Kidney (tissue), 14 donors: ENCODE measurements around the gene HOXD1. TPM values are rescaled to one million over a fixed set of nuclear protein-coding genes. Genes with fewer than 3 reads are reported as not detected.

Experiments used
- DNase-seq, 5 donors: peaks; one replicate each; pipeline ENCODE4 v3.0.0-alpha.2; 2013 to 2020
- FAIRE-seq: peaks from 2 replicates; lab custom pipeline; 2012; peaks lifted over from hg19 to GRCh38; lab: Jason Lieb, UNC
- H3K27ac ChIP-seq, 2 donors: one replicate each; pipeline ENCODE4 v1.7.0; 2013; ENCODE audit warnings: low read depth in 2 of 2, low read length in 2 of 2, inconsistent platforms in 1 of 2
- H3K27me3 ChIP-seq: one replicate; pipeline ENCODE4 v1.7.1; 2013; ENCODE audit warnings: low read length, inconsistent platforms; ENCODE audit not compliant: control insufficient read depth, insufficient read depth
- H3K36me3 ChIP-seq, 3 donors: one replicate each; pipeline versions ENCODE4 v1.7.0 to v1.7.1; 2013; ENCODE audit warnings: low read length in 3 of 3, control low read depth in 1 of 3, inconsistent platforms in 1 of 3; ENCODE audit not compliant: insufficient read depth in 3 of 3, control insufficient read depth in 2 of 3
- H3K4me1 ChIP-seq, 3 donors: one replicate each; pipeline versions ENCODE4 v1.7.0 to v1.7.1; 2013; ENCODE audit warnings: low read length in 3 of 3, inconsistent platforms in 1 of 3, low read depth in 1 of 3; ENCODE audit not compliant: control insufficient read depth in 2 of 3, insufficient read depth in 2 of 3
- H3K4me3 ChIP-seq, 3 donors: one replicate each; pipeline versions ENCODE4 v1.7.0 to v1.8.1; 2013; ENCODE audit warnings: low read length in 3 of 3, control low read depth in 1 of 3, inconsistent platforms in 1 of 3
- H3K9ac ChIP-seq, 3 donors: one replicate each; pipeline versions ENCODE4 v1.7.0 to v1.7.1; 2013; ENCODE audit warnings: low read length in 3 of 3, control low read depth in 1 of 3, inconsistent platforms in 1 of 3
- H3K9me3 ChIP-seq, 3 donors: one replicate each; pipeline versions ENCODE4 v1.7.0 to v1.7.1; 2013; ENCODE audit warnings: low read length in 3 of 3, control low read depth in 1 of 3, inconsistent platforms in 1 of 3; ENCODE audit not compliant: control insufficient read depth in 2 of 3, insufficient read depth in 1 of 3
- intact Hi-C: fragments of 100-400 bp; cut with DNase I; formaldehyde crosslinking; loops from one replicate; pipeline ENCODE4 v1.11.1; 2022
- polyA plus RNA-seq: library from polyadenylated mRNA; stranded (reverse); fragments of 350-450 nt; fragmentation: Illumina TruSeq; extraction: RNeasy Lipid Tissue Mini Kit (QIAGEN cat#74804); gene quantifications from one replicate; pipeline ENCODE4 v1.2.3, GENCODE V29; 2014; ENCODE audit warnings: low read depth, low replicate concordance; ENCODE audit not compliant: insufficient read depth
- total RNA-seq: library from RNA; stranded (reverse); fragmentation: NEBNext Ultra II Directional; extraction: Animal tissue kit (Norgen Biotek cat#: 25700); gene quantifications from one replicate; pipeline ENCODE4 v1.2.1, GENCODE V29; 2021
- TF ChIP-seq, protein P1 (sequence below): IDR thresholded peaks from 3 replicates; pipeline ENCODE4 v1.5.1; 2012; ENCODE audit warnings: mild to moderate bottlenecking, moderate library complexity, borderline replicate concordance; ENCODE audit not compliant: insufficient read depth; ENCODE audit errors: extremely low read depth
- donor health status: control.
- donor health status: control.
- donor health status: control.
- donor health status: control.
- donor health status: control.
- donor health status: DM: yes; HTN: yes; CAD: no.
- donor health status: Normal renal cell carcinoma (clear cell type).

HOXD1 gene
- total and polyA plus RNA-seq, 2 donors from 2014 or later: 4.3 to 11.3 TPM

DNA sequence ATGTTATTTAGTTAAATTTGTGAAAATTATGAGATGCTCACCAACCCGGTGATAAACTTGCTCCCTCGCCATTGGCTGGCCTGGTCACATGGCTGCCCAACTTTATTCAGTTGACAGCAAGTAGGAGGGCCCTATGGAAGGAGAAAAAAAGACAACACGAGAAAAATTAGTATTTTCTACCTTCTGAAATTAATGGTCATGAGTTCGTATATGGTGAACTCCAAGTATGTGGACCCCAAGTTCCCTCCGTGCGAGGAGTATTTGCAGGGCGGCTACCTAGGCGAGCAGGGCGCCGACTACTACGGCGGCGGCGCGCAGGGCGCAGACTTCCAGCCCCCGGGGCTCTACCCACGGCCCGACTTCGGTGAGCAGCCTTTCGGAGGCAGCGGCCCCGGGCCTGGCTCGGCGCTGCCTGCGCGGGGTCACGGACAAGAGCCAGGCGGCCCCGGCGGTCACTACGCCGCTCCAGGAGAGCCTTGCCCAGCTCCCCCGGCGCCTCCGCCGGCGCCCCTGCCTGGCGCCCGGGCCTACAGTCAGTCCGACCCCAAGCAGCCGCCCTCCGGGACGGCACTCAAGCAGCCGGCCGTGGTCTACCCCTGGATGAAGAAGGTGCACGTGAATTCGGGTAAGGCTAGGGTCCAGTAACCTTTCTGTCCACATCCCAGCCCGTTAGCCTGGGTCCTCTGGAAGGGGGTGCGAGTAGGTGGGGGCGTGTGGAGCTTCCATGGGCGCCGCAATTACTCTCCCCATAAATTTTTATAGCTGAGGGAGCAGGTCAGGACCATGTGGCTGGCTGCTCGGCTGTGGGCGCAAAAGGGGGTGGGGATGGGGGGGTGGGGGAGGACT, 36.8 kb upstream of the HOXD1 start, which contains the start of gene HOXD4:
HOXD4 (plus strand) TSS at position 109 of the 846 bp plus-strand sequence; CDS start at position 193, 84 bp downstream.
- H3K36me3 ChIP-seq: peaks cover 2 to 10% (median 6%) of the 10 kb centered on the region in 3 donors
- no peaks in the 10 kb centered on the region for H3K27me3 ChIP-seq
- H3K27ac ChIP-seq: peak within 1 kb of the TSS; percentile 88 to 93
- H3K9me3 ChIP-seq: no peaks in the 10 kb centered on the region
- TF ChIP-seq, protein P1, sequence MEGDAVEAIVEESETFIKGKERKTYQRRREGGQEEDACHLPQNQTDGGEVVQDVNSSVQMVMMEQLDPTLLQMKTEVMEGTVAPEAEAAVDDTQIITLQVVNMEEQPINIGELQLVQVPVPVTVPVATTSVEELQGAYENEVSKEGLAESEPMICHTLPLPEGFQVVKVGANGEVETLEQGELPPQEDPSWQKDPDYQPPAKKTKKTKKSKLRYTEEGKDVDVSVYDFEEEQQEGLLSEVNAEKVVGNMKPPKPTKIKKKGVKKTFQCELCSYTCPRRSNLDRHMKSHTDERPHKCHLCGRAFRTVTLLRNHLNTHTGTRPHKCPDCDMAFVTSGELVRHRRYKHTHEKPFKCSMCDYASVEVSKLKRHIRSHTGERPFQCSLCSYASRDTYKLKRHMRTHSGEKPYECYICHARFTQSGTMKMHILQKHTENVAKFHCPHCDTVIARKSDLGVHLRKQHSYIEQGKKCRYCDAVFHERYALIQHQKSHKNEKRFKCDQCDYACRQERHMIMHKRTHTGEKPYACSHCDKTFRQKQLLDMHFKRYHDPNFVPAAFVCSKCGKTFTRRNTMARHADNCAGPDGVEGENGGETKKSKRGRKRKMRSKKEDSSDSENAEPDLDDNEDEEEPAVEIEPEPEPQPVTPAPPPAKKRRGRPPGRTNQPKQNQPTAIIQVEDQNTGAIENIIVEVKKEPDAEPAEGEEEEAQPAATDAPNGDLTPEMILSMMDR: no peak
- H3K9ac ChIP-seq: peak within 1 kb of the TSS in 2 of 3 donors; percentile 69 to 84
- intact Hi-C loops: no loop called here
- H3K4me1 ChIP-seq: peaks cover 3 to 13% (median 12%) of the 10 kb centered on the region in 3 donors
- FAIRE-seq: no peak
- H3K4me3 ChIP-seq: peak within 1 kb of the TSS; percentile 52 to 75 (median 64)
- DNase-seq: peak in 3 of 5 donors; percentile 84 to 88 (median 85)

- Histone ChIP-seq H3K36me3 (peaks cover 2 to 10% (median 6%) of the 10 kb centered on the region in 3 donors), H3K9me3 (no peaks in the 10 kb centered on the region), H3K4me1 (peaks cover 0 to 13% (median 12%) of the 10 kb centered on the region in 3 donors), H3K9ac (peak overlapping the region in 2 of 3 donors; percentile 69 to 84), H3K27me3 (no peaks in the 10 kb centered on the region), H3K4me3 (peak overlapping the region; percentile 41 to 75 (median 56)), H3K27ac (peak overlapping the region; percentile 88 to 93)
- DNase-seq: peak in 3 of 5 donors; percentile 63 to 84 (median 80)
- intact Hi-C loops: no loop called here
- no peak for FAIRE-seq
- TF ChIP-seq, protein P1: no peak
These were observed 35.9 kb upstream of the HOXD1 start for GRCh38 chr2:176152350-176153181.

DNA sequence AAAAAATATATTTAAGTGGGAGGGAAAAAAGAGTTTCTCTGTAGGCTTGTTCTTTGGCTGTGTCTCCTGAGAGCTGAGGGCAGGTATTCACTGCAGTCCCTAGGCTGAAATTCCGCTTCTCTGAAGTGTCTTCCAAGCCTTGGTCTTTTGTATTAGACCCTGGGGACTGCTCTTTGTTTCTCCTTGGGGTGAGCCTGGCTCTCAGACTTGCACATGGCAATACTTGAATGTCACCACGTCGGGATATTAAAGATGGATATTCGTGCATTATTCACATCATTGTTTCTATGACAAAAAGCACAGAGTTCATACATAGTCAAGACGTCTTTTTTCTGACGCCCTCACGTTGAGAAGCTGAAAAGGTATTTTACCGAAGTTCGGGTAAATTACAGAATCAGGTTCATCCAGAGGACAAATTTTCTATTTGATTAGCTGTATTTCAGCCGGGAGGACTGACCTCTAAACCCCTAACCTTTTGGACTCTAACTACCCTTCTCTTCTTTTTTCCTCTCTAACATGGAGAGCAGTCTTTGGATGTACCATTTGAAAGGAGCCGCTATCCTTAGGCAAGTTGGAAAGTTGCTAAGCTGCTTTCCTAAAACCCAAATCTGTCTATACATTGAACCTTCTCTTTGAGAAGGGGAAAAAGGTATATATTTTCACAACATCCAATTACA, 33.8 kb upstream of the HOXD1 start:
- Histone ChIP-seq H3K4me1 (peaks cover 0 to 12% (median 3%) of the 10 kb centered on the region in 3 donors), H3K9me3 (no peaks in the 10 kb centered on the region), H3K27ac (peak overlapping the region; percentile 53 to 86), H3K9ac (peak overlapping the region; percentile 29 to 60 (median 46)), H3K4me3 (peak overlapping the region; percentile 18 to 75 (median 28)), H3K27me3 (no peaks in the 10 kb centered on the region), H3K36me3 (peaks cover 2 to 10% (median 6%) of the 10 kb centered on the region in 3 donors)
- FAIRE-seq: no peak
- intact Hi-C loops: no loop called here
- TF ChIP-seq, protein P1: no peak
- DNase-seq: peak in 1 of 5 donors; percentile 22
